ENCODE measurements around the gene APBA1. TPM values are rescaled to one million over a fixed set of nuclear protein-coding genes. Genes with fewer than 3 reads are reported as not detected.

Gene APBA1
- total RNA-seq, 1 donor from 2014 or later = 13.0 TPM

DNA sequence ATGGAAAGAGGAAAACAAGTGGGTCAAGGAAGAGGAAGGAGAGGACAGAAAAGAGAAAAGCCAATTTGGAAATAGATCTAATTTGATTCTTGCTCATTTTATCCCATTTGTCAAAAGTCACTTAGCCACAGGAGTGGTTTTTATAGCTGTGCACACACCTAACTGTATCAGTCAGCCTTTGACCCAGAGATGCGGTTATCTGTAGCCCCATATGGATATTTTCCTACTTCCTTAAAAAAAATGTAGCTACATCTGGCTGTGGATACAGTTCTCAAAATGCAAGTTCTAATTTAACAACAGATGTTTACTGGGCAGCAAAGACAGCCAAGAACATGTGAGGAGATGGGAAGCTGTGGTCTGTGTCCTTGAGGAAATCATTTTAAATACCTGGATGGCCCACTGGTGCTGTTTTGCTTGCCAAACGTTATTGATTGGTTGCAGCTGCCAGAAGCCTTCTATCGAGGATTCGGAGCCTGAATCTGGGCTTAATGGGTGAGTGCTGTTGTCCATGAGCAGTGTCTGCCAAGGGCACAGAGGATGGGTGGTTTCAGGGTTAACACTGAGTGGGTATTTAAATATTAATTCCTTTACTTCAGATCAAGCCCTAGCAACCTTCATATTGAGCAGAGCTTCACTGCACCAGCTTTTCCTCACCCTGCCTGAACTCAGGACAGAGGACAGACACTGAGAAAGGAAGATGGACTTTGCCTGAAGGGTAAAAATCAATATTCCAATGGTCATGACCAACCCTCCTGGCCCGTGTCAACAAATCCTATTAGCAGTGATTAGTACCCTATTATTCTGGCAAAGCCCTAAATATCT is 92.2 kb downstream of the APBA1 start:
- Mint-ChIP-seq H3K4me3 (ENCODE audit: unreplicated experiment) (no peak overlapping the region), H3K9me3 (ENCODE audit: unreplicated experiment) (peaks cover 1% of the 10 kb centered on the region), H3K27me3 (ENCODE audit: unreplicated experiment) (no peaks in the 10 kb centered on the region), H3K27ac (ENCODE audit: unreplicated experiment) (no peak overlapping the region), H3K4me1 (ENCODE audit: low read depth, unreplicated experiment) (peaks cover 7% of the 10 kb centered on the region), H3K36me3 (ENCODE audit: unreplicated experiment) (no peaks in the 10 kb centered on the region)
- no peak for DNase-seq
- TF ChIP-seq, protein P1, sequence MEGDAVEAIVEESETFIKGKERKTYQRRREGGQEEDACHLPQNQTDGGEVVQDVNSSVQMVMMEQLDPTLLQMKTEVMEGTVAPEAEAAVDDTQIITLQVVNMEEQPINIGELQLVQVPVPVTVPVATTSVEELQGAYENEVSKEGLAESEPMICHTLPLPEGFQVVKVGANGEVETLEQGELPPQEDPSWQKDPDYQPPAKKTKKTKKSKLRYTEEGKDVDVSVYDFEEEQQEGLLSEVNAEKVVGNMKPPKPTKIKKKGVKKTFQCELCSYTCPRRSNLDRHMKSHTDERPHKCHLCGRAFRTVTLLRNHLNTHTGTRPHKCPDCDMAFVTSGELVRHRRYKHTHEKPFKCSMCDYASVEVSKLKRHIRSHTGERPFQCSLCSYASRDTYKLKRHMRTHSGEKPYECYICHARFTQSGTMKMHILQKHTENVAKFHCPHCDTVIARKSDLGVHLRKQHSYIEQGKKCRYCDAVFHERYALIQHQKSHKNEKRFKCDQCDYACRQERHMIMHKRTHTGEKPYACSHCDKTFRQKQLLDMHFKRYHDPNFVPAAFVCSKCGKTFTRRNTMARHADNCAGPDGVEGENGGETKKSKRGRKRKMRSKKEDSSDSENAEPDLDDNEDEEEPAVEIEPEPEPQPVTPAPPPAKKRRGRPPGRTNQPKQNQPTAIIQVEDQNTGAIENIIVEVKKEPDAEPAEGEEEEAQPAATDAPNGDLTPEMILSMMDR (IDR thresholded peaks at IDR 0.05; ENCODE audit: partially characterized antibody, unreplicated experiment) = no peak

DNA sequence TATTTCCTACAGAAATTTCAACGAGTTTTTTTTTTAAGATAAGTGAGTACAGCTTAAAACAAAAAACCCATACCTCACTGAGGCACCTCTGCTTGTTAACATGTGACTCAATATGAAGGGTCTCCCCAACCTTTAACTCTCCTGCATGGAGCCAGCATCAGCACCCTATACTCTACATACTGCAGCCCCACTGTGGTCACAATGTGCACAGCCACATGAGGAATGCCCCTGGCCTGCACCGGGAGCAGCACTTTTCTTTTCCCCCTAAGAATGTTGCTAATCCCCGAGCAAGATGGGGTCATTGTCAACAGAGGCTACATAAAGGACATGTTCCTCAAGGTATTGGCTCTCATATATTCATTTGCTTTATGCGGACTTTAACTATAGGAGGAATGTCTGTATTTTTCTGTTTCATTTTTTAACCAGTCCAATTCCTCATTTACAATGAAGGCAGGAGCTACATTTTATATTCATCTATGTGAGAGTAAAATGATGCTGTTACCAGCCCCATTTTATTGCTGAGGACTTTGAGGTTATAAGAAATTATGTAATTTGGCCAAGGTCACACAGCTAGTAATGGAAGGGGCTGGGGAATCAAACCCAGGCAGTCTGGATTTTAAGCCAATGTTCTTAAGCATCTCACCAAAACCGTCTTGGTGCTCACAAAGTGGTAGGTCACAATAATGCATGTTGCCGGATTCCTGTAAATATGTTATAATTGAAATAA is 93.0 kb downstream of the APBA1 start:
- Mint-ChIP-seq H3K36me3 (ENCODE audit: unreplicated experiment) (no peaks in the 10 kb centered on the region), H3K27ac (ENCODE audit: unreplicated experiment) (no peak overlapping the region), H3K4me3 (ENCODE audit: unreplicated experiment) (no peak overlapping the region), H3K9me3 (ENCODE audit: unreplicated experiment) (peaks cover 1% of the 10 kb centered on the region), H3K4me1 (ENCODE audit: low read depth, unreplicated experiment) (peaks cover 7% of the 10 kb centered on the region), H3K27me3 (ENCODE audit: unreplicated experiment) (no peaks in the 10 kb centered on the region)
- TF ChIP-seq, protein P1 (IDR thresholded peaks at IDR 0.05; ENCODE audit: partially characterized antibody, unreplicated experiment) = no peak
- DNase-seq = no peak

DNA sequence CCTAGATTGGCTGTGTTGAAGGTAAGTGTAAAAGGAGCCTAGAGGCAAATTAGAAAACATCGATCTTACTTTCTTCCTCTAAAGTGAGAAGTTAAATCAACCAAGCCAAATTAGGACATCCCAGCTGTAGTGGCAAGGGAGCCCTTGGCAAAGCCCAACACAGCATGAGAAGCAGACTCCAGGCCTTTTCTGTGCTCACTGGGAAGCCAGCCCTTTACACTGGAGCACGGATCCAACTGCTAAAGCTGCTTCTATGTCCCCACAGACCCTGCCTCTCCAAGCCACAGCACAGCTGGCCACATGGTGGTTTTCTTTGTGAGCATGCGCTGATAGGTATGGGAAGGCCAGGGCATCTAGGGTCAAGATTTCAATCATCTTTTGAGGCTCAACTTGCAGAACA is 94.1 kb downstream of the APBA1 start:
- H3K4me1 Mint-ChIP-seq (ENCODE audit: low read depth, unreplicated experiment) = peaks cover 7% of the 10 kb centered on the region
- H3K27me3 Mint-ChIP-seq (ENCODE audit: unreplicated experiment) = no peaks in the 10 kb centered on the region

DNA sequence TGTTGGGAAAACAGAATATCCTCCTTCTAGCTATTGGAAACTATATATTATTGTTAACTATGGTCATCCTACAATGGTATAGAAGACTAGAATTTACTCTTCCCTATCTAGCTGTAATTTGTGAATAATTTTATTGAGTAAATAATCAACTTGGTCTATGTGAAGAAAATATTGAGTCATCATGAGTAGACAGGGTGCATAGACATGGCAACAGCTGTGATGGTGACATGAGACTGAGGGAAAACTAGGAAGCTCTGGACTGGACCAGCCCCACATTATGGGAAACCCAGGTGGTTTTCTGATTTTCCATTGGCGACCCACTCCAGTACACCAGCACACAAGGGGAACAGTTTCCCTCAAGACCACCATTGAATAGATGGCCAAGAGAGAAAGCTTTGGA is 95.0 kb downstream of the APBA1 start:
- no peak overlapping the region for H3K27ac Mint-ChIP-seq (ENCODE audit: unreplicated experiment)
- peaks cover 7% of the 10 kb centered on the region for H3K4me1 Mint-ChIP-seq (ENCODE audit: low read depth, unreplicated experiment)
- no peaks in the 10 kb centered on the region for H3K27me3 Mint-ChIP-seq (ENCODE audit: unreplicated experiment)
- no peak overlapping the region for H3K4me3 Mint-ChIP-seq (ENCODE audit: unreplicated experiment)
- no peak for DNase-seq
- TF ChIP-seq, protein P1 (IDR thresholded peaks at IDR 0.05; ENCODE audit: partially characterized antibody, unreplicated experiment) = no peak
- no peaks in the 10 kb centered on the region for H3K9me3 Mint-ChIP-seq (ENCODE audit: unreplicated experiment)
- H3K36me3 Mint-ChIP-seq (ENCODE audit: unreplicated experiment) = no peaks in the 10 kb centered on the region

More for the DNA sequence above, 94.1 kb downstream of the APBA1 start:
- no peaks in the 10 kb centered on the region for H3K36me3 Mint-ChIP-seq (ENCODE audit: unreplicated experiment)
- peaks cover 1% of the 10 kb centered on the region for H3K9me3 Mint-ChIP-seq (ENCODE audit: unreplicated experiment)
- TF ChIP-seq, protein P1 (IDR thresholded peaks at IDR 0.05; ENCODE audit: partially characterized antibody, unreplicated experiment) = no peak
- DNase-seq = no peak
- H3K4me3 Mint-ChIP-seq (ENCODE audit: unreplicated experiment) = no peak overlapping the region
- H3K27ac Mint-ChIP-seq (ENCODE audit: unreplicated experiment) = no peak overlapping the region

DNA sequence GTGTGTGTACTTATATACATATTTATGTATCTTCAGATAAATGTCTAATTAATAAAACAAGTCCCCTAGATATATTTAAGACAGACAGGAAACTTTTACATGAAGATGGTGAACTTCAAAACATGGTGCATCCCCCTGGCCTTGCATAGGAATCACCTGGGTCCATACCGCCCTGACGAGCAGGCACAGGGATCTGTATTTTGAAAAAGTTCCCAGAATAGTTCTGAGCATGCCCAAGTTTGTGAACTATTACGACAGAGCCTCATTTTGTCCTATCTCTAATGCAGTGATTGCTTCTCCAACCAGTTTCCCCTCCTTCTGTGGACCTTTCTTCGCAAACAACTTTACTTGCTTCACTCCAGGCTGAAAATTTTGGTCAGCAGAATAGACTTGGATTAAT is 98.1 kb downstream of the APBA1 start:
- Mint-ChIP-seq H3K36me3 (ENCODE audit: unreplicated experiment) (no peaks in the 10 kb centered on the region), H3K9me3 (ENCODE audit: unreplicated experiment) (no peaks in the 10 kb centered on the region), H3K27me3 (ENCODE audit: unreplicated experiment) (no peaks in the 10 kb centered on the region), H3K27ac (ENCODE audit: unreplicated experiment) (no peak overlapping the region), H3K4me1 (ENCODE audit: low read depth, unreplicated experiment) (no peaks in the 10 kb centered on the region), H3K4me3 (ENCODE audit: unreplicated experiment) (no peak overlapping the region)
- no peak for DNase-seq
- TF ChIP-seq, protein P1 (IDR thresholded peaks at IDR 0.05; ENCODE audit: partially characterized antibody, unreplicated experiment) = no peak
